Neural cell (in vitro differentiated cells): ENCODE data around the gene RAB27A.

Source experiments
- CTCF ChIP-seq: fragments of 450-650 bp; IDR thresholded peaks from 2 replicates; pipeline ENCODE4 v1.5.1; 2014; ENCODE audit warnings: antibody characterized with exemption, mild to moderate bottlenecking, moderate library complexity; ENCODE audit not compliant: poor library complexity, severe bottlenecking
- EP300 ChIP-seq: fragments of 450-650 bp; conservative IDR thresholded peaks from 2 replicates; pipeline ENCODE4 v1.6.1; 2014; ENCODE audit warnings: antibody characterized with exemption, mild to moderate bottlenecking, moderate library complexity; ENCODE audit not compliant: poor library complexity, severe bottlenecking
- EZH2 ChIP-seq: fragments of 200-600, 300-800 bp; shearing (Covaris generic), sonication (generic); IDR thresholded peaks from 2 replicates; pipeline ENCODE4 v1.6.1; 2014; ENCODE audit warnings: antibody characterized with exemption, low read length, borderline replicate concordance, mild to moderate bottlenecking; ENCODE audit not compliant: insufficient read depth, poor library complexity, severe bottlenecking
- MXI1 ChIP-seq: fragments of 450-650 bp; conservative IDR thresholded peaks from 2 replicates; pipeline ENCODE4 v1.6.1; 2014; ENCODE audit warnings: antibody characterized with exemption, mild to moderate bottlenecking; ENCODE audit not compliant: poor library complexity, severe bottlenecking
- POLR2AphosphoS5 ChIP-seq: IDR thresholded peaks from 2 replicates; pipeline ENCODE4 v1.6.1; 2012
- RAD21 ChIP-seq: fragments of 450-650 bp; conservative IDR thresholded peaks from 2 replicates; pipeline ENCODE4 v1.6.1; 2014; ENCODE audit warnings: antibody characterized with exemption, mild to moderate bottlenecking, moderate library complexity
- REST ChIP-seq: IDR thresholded peaks from 2 replicates; pipeline ENCODE4 v1.6.1; 2012; ENCODE audit warnings: borderline replicate concordance
- SMC3 ChIP-seq: fragments of 450-650 bp; conservative IDR thresholded peaks from 2 replicates; pipeline ENCODE4 v1.6.1; 2014; ENCODE audit warnings: antibody characterized with exemption, mild to moderate bottlenecking, moderate library complexity; ENCODE audit not compliant: poor library complexity
- TAF1 ChIP-seq: IDR thresholded peaks from 2 replicates; pipeline ENCODE4 v1.6.1; 2012; ENCODE audit warnings: low read depth

GRCh38 chr15:55204464-55204863 is 85.1 kb downstream of the RAB27A start:
- no peak for TF ChIP-seq CTCF
- TF ChIP-seq RAD21: no peak
- no peak for TF ChIP-seq MXI1
- no peak for TF ChIP-seq REST
- no peak for TF ChIP-seq POLR2AphosphoS5
- TF ChIP-seq EZH2: no peak
- TF ChIP-seq EP300: no peak
- TF ChIP-seq TAF1: no peak
- no peak for TF ChIP-seq SMC3
